ENCODE results near the gene CD36.
"Not testable (repeated sequence)": the region's sequence is repeated elsewhere in the genome, so short reads cannot be mapped to it uniquely, and the experiment has no call there.

Gene CD36

GRCh38 chr7:80656029-80656428 is 17.6 kb downstream of the CD36 start:
- no peak for DNase-seq

- DNase-seq: no peak
These were observed 20.9 kb downstream of the CD36 start for GRCh38 chr7:80659120-80660055.

DNA sequence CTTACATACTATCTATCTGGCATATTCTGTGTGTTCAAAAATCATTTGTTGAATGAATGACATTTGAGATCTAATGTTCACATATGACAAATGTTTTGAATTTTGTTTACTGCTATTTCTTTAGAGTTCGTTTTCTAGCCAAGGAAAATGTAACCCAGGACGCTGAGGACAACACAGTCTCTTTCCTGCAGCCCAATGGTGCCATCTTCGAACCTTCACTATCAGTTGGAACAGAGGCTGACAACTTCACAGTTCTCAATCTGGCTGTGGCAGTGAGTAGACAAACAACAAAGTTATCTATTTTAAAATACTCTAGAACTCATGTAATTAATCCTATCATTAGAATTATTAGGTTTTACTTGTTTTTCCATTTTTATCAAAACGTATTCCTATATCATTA is 22.5 kb downstream of the CD36 start:
- no peak for DNase-seq

DNA sequence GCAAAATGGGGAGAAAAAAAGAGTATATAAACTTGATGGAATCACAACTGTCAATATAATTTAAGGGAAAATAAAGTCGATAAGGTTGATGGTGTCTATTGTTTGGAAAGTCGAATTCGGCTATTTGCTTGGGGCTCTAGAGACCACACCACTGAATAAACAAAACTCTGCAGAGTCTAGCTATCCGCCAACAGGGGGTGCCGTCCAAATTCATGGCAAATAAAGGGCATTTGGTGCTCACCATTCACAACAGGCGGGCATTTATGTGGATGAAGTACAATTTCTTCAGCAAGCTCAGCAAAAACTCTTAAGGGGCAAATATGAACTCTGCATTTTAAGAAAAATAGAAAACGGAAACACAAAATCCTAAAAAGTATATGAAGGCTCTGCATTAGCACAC is 23.3 kb downstream of the CD36 start:
- no peak for DNase-seq

DNA sequence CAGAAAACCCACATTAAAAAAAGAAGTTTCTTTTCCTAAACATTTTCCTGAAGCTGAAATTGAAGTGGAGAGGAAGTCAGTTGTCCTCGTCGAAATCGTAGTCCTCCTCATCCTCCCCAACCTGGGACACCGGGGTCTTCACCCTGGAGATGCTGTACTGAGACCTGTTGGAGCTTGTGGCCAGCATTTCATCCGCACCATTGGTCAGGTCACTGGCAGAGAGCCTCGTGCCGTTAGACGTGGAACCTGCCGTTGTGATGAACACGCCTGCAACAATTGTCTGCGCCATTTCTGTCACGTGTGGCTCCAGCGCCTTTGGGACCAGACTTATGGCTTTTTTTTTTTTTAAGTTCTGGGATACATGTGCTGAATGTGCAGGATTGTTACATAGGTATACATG is 23.8 kb downstream of the CD36 start:
- no peak for DNase-seq

GRCh38 chr7:80665526-80665925 is 27.1 kb downstream of the CD36 start:
- no peak for DNase-seq

DNA sequence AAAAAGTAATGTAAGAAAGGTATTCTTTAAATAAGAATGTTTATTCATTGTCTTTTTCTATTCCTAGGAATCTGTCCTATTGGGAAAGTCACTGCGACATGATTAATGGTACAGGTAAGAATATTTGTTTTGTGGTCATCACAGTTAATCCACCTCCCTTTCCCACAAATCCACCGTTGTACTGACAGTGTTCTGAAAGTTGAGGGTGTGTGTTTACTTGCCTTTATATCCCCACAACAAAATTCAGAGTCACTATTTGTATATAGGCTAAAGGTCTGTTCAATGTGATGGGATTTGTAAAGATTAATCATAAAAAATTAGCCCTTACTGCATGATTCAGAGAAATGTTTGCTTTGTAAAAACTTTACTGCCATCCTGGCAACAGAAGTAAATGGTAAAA is 27.9 kb downstream of the CD36 start:
- DNase-seq: no peak

DNA sequence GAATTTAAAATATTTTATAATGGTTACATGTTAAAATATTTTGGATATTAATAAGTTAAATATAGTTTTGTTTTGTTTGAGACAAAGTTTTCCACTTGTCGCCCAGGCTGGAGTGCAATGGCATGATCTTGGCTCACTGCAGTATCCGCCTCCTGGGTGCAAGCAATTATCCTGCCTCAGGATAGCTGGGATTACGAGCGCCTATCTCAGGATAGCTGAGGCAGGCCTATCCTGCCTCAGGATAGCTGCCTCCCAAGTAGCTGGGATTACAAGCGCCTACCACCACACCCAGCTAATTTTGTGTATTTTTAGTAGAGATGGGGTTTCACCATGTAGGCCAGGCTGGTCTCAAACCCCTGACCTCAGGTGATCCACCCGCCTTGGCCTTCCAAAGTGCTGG is 30.9 kb downstream of the CD36 start:
- DNase-seq: not testable (repeated sequence)

GRCh38 chr7:80671744-80672143 is 33.3 kb downstream of the CD36 start:
- DNase-seq: no peak

DNA sequence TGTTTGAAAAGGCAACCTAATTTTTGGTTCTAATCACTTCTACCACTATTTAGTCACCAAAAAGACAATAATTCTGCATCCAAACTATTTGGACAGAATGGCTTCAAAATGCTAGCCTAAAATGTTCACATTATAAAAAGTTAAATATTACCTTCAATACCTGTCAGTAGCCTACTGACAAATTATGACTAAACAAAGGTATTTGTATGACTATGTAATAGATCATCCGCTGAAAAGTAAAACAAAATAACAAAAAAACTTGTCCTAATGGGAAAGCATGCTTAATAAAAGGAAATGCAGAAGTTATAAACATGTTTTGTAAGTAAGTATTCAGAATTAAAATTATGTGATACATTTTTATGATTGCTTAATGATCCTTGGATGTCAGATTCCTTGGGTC is 36.6 kb downstream of the CD36 start:
- DNase-seq: no peak

GRCh38 chr7:80676404-80676803 is 38.0 kb downstream of the CD36 start:
- no peak for DNase-seq

GRCh38 chr7:80677629-80678028 is 39.2 kb downstream of the CD36 start:
- no peak for DNase-seq

- DNase-seq: no peak
These were observed 40.3 kb downstream of the CD36 start for GRCh38 chr7:80678707-80679106.

DNA sequence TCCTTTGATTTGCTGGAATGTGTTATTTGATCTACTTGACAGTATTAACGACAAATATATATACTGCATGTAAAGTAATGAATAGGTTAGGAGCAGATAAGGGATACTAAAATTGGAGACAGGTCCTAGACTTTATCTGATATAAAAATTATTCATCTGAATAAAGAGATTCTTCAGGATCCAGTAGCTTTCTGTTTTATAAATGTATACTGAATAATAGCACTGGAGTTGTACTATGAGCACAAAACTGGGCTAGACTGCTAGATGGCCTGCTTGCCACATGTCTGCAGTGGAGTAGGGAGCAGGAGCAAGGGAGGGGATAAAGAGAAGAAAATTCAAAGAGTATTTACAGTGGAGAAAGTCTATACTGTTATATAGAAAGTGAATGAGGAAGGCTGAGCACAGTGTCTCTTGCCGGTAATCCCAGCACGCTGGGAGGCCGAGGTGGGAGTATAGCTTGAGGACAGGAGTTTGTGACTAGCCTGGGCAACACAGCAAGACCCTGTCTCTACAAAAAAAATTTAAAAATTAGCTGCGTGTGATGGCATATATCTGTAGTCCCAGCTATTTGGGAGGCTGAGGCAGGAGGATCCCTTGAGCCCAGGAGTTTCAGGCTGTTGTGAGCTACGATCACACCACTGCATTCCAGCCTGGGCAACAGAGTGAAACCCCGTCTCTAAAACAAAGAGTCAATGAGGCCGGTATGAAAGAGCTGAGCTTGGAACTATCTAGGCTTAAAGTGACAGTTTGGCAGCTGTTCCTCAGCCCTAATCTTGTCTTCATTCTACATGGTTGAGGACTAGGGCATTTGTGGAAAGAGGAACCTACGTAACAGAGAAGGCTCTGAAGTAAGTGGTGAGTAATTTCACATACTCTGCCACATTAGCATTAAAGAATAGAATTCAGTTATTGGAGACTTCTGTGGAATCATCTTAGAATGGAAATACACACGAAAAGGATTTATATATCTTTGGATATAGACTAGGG is 41.8 kb downstream of the CD36 start:
- no peak for DNase-seq

DNA sequence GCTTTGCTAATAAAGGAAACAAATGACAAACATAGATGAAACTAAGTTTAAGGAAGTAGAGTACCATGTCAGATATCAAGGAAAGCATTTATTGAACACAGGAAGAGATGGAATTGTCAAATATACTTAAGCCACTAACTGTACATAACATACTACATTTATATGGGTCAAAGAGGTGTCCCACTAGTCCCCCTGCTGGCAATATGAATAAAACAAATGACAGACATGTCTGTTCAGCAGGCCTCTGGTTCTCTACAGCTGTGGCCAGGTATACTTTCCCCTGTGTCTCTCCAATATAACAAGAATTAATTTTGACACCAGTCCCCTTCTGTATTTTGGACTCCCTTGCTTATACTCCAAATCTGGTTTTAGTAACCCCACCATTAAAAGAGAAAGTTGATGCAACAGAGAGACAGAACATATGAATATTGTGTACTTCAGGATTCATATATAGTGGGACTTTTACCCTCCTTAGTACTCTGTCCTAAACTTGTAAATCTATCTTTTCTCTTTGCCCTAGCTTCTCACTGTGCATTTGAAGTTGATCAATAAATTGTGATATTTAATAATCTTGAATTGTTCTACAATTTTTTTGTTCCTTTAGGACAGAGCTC is 42.9 kb downstream of the CD36 start:
- no peak for DNase-seq

- no peak for DNase-seq
These were observed 44.3 kb downstream of the CD36 start for GRCh38 chr7:80682744-80683143.

DNA sequence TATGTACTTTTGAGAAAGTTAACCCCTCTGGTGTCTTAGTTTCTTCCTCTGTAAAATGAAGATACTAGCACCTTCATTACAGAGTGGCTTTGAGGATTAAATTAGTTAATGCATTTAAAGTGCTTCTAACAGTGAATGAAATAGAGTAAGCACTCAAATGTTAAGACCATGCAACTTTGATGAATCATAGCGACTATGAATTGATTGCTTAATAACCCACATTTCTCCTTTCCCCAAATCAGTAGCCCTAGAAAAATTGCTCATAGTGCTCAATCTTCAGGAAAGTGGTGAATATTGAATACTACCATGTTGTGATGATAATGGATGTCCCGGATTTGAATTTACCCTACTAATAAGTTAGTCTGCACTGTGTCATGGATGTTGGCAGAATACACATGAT is 48.1 kb downstream of the CD36 start:
- DNase-seq: no peak

DNA sequence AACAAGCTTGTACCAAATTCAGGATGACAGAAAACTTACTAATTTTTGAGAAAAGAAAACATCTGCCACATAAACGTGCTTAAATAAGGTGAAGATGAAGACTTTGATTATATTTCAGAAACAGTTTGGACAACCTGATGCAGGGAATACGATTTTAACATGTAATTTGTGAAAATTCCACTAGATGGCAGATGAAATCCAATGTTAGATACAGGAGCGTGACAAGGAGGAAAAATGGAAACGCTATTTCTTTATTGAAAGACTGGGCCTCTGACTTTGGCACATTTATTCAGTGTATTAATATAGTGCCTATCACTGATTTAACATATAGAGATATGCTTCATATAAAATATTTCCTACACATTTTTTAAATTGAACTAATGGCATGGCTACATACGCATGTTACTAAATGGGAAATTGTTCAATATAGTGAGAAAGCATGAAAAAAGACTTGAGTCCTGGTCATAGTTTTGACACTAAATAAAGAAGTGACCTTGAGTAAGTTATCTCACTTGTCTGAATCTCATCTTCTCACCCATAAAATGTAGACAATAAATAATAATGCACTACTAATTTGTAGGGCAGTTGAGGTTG is 60.7 kb downstream of the CD36 start:
- DNase-seq: no peak

DNA sequence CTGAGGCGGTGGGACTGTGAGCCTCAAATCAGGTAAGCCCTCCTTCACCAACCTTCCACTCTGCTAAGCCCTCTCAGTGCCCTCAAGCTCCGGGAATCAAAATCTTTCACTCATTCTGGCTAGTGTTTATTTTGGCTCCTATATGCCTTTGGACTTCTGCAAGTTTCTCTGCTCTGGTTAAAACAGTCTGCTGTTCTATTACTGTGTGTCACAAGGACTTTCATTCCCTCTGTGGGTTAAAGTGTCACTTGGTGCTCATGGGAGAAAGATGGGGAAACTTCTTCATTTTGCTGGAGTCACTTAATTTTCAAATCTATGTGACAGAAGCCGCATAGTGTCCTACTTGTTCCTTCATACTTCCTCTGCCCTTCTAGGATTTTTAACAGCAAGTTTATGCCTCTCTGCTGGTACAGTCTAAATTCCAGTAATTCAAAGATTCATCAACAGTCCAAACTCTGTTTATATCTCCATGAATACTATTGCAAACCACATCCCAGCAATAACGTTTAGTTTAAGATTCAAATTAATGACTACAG is 61.3 kb downstream of the CD36 start:
- DNase-seq: no peak

GRCh38 chr7:80703272-80703671 is 64.8 kb downstream of the CD36 start:
- no peak for DNase-seq

GRCh38 chr7:80705130-80705781 is 66.8 kb downstream of the CD36 start:
- no peak for DNase-seq

DNA sequence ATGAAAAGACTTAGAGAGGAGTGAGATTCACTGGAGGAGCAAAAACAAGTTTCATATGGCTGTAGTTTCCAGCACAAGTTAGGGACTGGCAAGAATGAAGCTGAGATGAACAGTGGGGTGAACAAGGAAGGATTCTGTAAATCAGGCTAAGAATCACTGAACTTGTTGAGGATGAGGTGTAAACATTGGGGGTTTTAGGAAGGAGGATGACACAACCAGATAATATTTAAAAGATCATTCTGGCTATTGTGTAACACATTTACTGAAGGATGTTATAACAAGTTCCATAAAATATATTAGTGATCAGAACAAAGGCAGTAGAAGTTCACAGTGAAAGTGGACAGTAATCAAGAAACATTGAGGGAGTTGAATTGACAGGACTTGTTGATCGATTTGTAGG is 68.9 kb downstream of the CD36 start:
- DNase-seq: no peak
